Liver (tissue), 3 donors: Measurements from ENCODE around the gene VWDE.

Experiments used
- CTCF ChIP-seq: fragments of 150-350 bp; IDR thresholded peaks from 2 replicates; pipeline ENCODE4 v1.5.1; 2017; ENCODE audit warnings: improper control_type of control experiment, low read depth, low read length; ENCODE audit not compliant: missing input control
- JUND ChIP-seq, 2 donors: IDR thresholded peaks; 2 replicates each; pipeline ENCODE4 v1.6.1; 2016; ENCODE audit warnings: antibody characterized with exemption in 2 of 2
- MAX ChIP-seq: IDR thresholded peaks from 2 replicates; pipeline ENCODE4 v1.6.1; 2016; ENCODE audit warnings: antibody characterized with exemption
- YY1 ChIP-seq: IDR thresholded peaks from 2 replicates; pipeline ENCODE4 v1.6.1; 2016; ENCODE audit warnings: antibody characterized with exemption, mild to moderate bottlenecking
- ZBTB33 ChIP-seq: IDR thresholded peaks from 2 replicates; pipeline ENCODE4 v1.6.1; 2016; ENCODE audit warnings: antibody characterized with exemption
- donor health status: healthy.
- donor health status: healthy.

- TF ChIP-seq CTCF: no peak
- no peak for TF ChIP-seq MAX
- no peak for TF ChIP-seq JUND (IDR thresholded peaks at IDR 0.05)
- no peak for TF ChIP-seq YY1
- no peak for TF ChIP-seq ZBTB33
Observed at GRCh38 chr7:12323415-12323814, 80.2 kb downstream of the VWDE start.
